Measurements from ENCODE around the gene IFNL2. TPM values are rescaled to one million over a fixed set of nuclear protein-coding genes. Genes with fewer than 3 reads are reported as not detected.
"Not testable (repeated sequence)": the region's sequence is repeated elsewhere in the genome, so short reads cannot be mapped to it uniquely, and the experiment has no call there.

Gene IFNL2
- total RNA-seq, 1 donor from 2014 or later, result not detected

DNA sequence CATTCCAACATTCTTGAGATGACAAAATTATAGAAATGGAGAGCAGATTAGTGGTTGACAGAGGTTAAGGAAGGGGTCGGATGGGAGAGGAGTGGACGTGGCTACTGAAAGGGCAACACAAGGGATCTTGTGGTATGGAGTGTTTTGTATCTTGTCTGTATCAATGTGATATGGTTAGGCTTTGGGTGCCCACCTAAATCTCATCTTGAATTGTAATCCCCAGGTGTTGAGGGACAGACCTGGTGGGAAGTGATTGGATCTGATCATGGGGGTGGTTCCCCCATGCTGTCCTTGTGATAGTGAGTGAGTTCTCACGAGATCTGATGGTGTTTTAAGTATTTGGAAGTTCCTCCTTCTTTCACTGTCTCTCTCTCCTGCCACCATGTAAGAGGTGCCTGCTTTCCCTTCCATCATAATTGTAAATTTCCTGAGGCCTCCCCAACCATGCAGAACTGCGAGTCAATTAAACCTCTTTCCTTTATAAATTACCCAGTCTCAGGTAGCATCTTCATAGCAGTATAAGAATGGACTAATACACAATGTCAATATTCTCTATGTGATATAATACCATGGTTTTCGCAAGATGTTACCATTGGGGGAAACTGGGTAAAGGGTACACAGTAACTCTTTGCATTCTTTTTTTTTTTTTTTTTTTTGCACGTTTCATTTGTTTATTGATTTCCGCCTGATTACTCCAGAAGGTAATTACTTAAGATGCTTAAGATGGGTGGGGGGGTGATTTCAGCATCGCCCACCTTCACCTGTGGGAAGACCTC is 14.6 kb upstream of the IFNL2 start:
- no peak for DNase-seq (ENCODE audit: low read depth)

- DNase-seq (ENCODE audit: low read depth), result no peak
Observed at GRCh38 chr19:39254531-39255345, 13.5 kb upstream of the IFNL2 start.

- no peak for DNase-seq (ENCODE audit: low read depth)
Observed at GRCh38 chr19:39257227-39257626, 11.0 kb upstream of the IFNL2 start.

DNA sequence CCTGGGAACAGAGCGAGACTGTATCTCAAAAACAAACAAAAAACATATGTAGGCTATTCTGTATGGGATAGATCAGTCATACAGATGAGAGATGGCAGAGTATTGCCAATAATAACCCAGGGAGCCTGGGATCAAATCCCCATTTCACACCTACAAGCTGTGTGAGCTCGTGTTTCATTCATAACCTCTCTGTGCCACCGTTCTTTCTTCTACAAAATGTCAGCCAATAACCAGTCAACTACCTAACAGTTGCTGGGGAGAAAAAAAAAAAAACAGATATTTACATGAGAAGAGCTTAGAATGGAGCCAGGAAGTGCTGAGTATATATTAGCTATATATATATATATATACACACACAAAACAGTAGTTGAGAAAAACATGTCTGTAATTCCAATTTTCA is 6.5 kb upstream of the IFNL2 start:
- DNase-seq (ENCODE audit: low read depth), result no peak

DNA sequence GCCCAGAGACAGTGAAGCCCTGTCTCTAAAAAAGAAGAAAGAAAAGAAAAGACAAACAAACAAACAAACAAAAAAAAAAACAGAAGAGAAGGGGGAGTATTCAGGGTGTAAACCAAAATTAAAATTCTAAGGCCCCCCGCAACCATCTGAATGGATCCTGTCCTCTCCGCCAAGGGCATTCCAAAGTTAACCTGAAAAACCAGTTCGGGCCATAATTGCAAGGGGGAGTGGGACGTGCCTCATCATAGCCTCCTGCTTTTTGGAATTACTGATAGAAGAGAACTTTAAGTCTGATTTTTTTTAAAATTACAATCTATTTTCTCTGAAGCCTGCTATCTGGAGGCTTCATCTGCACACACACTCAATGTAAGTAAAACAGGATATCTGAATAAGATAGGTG is 5.7 kb upstream of the IFNL2 start:
- no peak for DNase-seq (ENCODE audit: low read depth)

DNA sequence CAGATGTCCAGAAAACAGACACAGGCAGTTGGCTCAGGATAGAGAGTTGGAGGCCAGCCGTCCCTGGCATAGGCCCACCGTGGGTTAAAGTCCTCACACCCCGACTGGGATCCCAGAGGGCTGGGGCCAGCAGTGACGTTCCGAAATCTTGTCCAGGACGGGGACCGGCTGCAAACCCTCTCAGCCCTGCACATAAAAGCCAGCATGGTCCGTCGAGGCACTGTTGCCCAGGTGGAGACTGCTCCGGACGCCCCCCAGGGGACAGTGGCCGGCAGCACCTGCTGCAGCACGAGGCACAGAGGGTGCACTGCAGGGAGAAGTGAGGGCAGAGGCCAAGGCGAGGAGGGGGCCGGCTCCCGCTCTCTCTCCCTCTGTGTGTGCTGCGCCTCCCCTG is 4.3 kb upstream of the IFNL2 start:
- DNase-seq (ENCODE audit: low read depth), result no peak

- no peak for DNase-seq (ENCODE audit: low read depth)
Observed at GRCh38 chr19:39264306-39265290, 3.6 kb upstream of the IFNL2 start.

- DNase-seq (ENCODE audit: low read depth), result no peak
Observed at GRCh38 chr19:39265321-39265916, 2.8 kb upstream of the IFNL2 start.

- not testable (repeated sequence) for DNase-seq (ENCODE audit: low read depth)
Observed at GRCh38 chr19:39268531-39269223, 481 bp downstream of the IFNL2 start.

GRCh38 chr19:39269369-39269768 is 1.2 kb downstream of the IFNL2 start:
- not testable (repeated sequence) for DNase-seq (ENCODE audit: low read depth)

- DNase-seq (ENCODE audit: low read depth), result peak; percentile 2
Observed at GRCh38 chr19:39270036-39270871, 2.1 kb downstream of the IFNL2 start.

GRCh38 chr19:39273859-39274258 is 5.7 kb downstream of the IFNL2 start:
- DNase-seq (ENCODE audit: low read depth), result not testable (repeated sequence)

- DNase-seq (ENCODE audit: low read depth), result no peak
Observed at GRCh38 chr19:39275578-39275977, 7.4 kb downstream of the IFNL2 start.

DNA sequence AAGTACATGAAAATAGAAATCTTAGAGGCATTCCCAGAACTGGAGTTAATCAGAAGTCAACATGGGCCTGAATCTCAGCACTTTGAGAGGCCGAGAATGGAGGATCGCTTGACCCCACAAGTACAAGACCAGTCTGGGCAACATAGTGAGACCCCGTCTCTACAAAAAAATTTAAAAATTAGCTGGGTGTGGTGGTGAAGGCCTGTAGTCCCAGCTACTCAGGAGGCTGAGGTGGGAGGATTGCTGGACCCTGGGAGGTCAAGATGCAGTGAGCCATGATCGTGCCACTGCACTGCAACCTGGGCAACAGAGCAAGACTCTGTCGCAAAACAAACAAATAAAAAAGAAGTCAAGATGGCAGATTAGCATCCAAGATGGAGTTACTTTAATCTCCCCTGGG is 8.5 kb downstream of the IFNL2 start:
- DNase-seq (ENCODE audit: low read depth), result no peak

DNA sequence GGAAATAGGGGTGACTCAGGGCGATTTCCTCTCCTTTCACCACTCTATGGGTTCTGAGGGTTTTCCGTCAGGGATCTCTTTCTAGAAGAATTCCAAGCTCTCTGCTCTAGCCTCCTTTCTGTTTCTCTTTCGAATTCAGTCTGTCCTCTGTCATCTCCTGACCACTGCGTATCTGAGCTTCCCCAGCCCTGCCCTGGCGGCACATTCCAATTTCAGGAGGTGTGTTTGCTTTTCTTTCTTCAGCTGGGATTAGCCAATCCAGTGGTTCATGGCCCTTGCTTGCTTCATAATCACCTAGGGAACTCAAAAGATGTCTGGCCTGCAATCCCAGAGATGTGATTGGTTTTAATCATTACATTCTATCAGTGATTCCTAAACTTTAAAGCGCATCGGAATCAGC is 9.4 kb downstream of the IFNL2 start:
- DNase-seq (ENCODE audit: low read depth), result no peak

DNA sequence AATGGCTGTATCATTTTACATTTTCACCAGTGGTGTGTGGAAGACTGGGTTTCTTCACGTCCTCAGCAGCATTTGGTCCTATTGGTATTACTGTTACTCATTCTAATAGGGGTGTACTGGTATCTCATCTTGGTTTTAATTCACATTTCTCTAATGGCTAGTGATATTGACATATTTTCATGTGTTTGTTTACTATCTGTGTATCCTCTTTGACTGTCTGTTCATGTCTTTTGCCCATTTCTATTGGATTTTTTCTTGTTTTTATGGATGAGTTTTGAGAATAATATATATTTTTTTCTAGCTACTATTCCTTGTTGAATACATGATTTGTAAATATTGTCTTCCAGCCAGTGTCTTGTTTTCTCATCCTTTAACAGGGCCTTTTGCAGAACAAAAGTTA is 13.8 kb downstream of the IFNL2 start:
- no peak for DNase-seq (ENCODE audit: low read depth)

DNA sequence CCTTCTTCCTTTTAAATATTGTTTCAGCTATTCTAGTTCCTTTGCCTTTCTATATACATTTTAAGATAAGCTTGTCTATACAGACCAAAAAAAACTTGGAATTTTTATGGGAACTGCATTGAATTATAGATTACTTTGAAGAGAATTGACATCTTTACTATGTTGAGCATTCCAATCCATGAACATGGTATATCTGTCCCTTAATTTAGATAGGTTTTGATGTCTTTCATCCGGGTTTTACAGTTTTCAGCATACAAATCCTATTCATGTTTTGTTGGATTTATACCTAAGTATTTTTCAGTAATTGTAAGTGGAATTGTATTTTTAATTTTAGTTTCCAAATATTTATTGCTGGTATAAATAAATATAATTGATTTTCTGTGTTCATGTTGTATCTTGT is 15.8 kb downstream of the IFNL2 start:
- DNase-seq (ENCODE audit: low read depth), result no peak

GRCh38 chr19:39293394-39293793 is 25.2 kb downstream of the IFNL2 start:
- DNase-seq (ENCODE audit: low read depth), result no peak

DNA sequence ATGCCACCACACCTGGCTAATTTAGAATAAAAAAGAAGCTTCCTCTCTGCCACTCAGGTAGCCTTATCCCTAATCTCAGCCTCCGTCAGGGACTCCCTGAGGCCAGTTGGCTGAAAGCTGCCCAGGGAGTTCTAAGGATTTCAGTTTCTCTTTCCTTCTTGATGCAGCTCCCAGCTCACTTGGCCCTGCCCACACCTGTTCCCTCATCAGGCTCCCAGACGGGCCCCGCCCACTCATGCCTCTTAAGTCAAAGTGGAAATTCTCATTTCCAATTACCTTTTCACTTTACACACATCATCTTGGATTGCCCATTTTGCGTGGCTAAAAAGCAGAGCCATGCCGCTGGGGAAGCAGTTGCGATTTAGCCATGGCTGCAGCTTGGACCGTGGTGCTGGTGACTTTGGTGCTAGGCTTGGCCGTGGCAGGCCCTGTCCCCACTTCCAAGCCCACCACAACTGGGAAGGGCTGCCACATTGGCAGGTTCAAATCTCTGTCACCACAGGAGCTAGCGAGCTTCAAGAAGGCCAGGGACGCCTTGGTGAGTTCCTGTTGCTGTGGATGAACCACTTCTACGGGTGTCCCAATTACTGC is 28.0 kb downstream of the IFNL2 start, which contains the start of gene IFNL1:
TSS of gene IFNL1 (plus strand) at position 353 of the 591 bp plus-strand sequence. CDS start at position 368, 15 bp downstream.
- DNase-seq (ENCODE audit: low read depth), result peak; percentile 8

Data from renal cortical epithelial cell (primary cell).